Neural crest cell (in vitro differentiated cells): Measurements from ENCODE around the gene VPS37D. TPM values are rescaled to one million over a fixed set of nuclear protein-coding genes. Genes with fewer than 3 reads are reported as not detected.

Source experiments
- DNase-seq: peaks from one replicate; pipeline ENCODE4 v3.0.0; 2021; ENCODE audit warnings: low read depth, mixed read lengths, low spot score
- H3K27ac Mint-ChIP-seq: one replicate; pipeline ENCODE4 v1.8.0; 2021; ENCODE audit warnings: mild to moderate bottlenecking, mixed read lengths; ENCODE audit not compliant: unreplicated experiment
- H3K27me3 Mint-ChIP-seq: 2 replicates; pipeline ENCODE4 v1.8.0; 2021; ENCODE audit warnings: low read depth, mild to moderate bottlenecking, mixed read lengths
- H3K36me3 Mint-ChIP-seq: 2 replicates; pipeline ENCODE4 v1.8.0; 2021; ENCODE audit warnings: low read depth, mild to moderate bottlenecking, mixed read lengths
- H3K4me1 Mint-ChIP-seq: 2 replicates; pipeline ENCODE4 v1.8.0; 2021; ENCODE audit warnings: mixed read lengths
- H3K4me3 Mint-ChIP-seq: one replicate; pipeline ENCODE4 v1.8.0; 2021; ENCODE audit warnings: mild to moderate bottlenecking, mixed read lengths
- H3K9me3 Mint-ChIP-seq: 2 replicates; pipeline ENCODE4 v1.8.0; 2021; ENCODE audit warnings: mixed read lengths
- total RNA-seq: library from RNA; stranded (reverse); gene quantifications from 2 replicates; pipeline ENCODE4 v1.2.1, GENCODE V29; 2021
- TF ChIP-seq, protein P1 (sequence below): fragments of 200-600 bp; sonication (generic); conservative IDR thresholded peaks from 2 replicates; pipeline ENCODE4 v1.5.0; 2021; ENCODE audit warnings: antibody characterized with exemption, mild to moderate bottlenecking

VPS37D gene
- total RNA-seq, 1 donor from 2014 or later = 10.0 TPM

- TF ChIP-seq, protein P1, sequence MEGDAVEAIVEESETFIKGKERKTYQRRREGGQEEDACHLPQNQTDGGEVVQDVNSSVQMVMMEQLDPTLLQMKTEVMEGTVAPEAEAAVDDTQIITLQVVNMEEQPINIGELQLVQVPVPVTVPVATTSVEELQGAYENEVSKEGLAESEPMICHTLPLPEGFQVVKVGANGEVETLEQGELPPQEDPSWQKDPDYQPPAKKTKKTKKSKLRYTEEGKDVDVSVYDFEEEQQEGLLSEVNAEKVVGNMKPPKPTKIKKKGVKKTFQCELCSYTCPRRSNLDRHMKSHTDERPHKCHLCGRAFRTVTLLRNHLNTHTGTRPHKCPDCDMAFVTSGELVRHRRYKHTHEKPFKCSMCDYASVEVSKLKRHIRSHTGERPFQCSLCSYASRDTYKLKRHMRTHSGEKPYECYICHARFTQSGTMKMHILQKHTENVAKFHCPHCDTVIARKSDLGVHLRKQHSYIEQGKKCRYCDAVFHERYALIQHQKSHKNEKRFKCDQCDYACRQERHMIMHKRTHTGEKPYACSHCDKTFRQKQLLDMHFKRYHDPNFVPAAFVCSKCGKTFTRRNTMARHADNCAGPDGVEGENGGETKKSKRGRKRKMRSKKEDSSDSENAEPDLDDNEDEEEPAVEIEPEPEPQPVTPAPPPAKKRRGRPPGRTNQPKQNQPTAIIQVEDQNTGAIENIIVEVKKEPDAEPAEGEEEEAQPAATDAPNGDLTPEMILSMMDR = peak; percentile 67
- Mint-ChIP-seq H3K4me3 (peak overlapping the region; percentile 62), H3K27me3 (no peaks in the 10 kb centered on the region), H3K36me3 (peaks cover 13% of the 10 kb centered on the region), H3K4me1 (peaks cover 3% of the 10 kb centered on the region), H3K27ac (peak overlapping the region; percentile 35), H3K9me3 (no peaks in the 10 kb centered on the region)
- DNase-seq = peak; percentile 61
These were observed 33.8 kb downstream of the VPS37D start for GRCh38 chr7:73701357-73701995.

- Mint-ChIP-seq H3K9me3 (no peaks in the 10 kb centered on the region), H3K4me3 (peak overlapping the region; percentile 41), H3K36me3 (peaks cover 10% of the 10 kb centered on the region), H3K27ac (no peak overlapping the region), H3K4me1 (peaks cover 3% of the 10 kb centered on the region), H3K27me3 (no peaks in the 10 kb centered on the region)
- TF ChIP-seq, protein P1 = no peak
- DNase-seq = no peak
These were observed 34.6 kb downstream of the VPS37D start for GRCh38 chr7:73702226-73702625.

DNA sequence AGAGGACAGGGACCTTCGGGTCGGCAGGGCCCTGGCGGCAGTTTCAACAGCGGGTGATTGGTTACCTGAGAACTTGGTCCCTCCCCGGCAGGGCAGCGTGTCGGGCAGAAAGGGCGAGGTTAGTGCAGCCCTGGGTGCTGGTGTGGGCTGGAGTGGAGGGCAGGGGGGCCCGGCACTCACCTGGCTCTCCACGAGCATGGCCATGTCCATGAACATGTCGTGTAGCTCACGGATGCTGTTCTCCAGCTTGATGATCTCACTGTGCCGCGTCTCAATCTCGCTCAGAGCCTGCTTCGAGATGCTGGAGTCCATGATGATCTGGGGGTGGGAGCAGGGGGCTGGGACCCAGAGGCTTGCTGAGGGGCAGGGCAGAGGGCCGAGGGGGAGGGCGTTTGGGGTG, 35.0 kb downstream of the VPS37D start:
- Mint-ChIP-seq H3K36me3 (peaks cover 8% of the 10 kb centered on the region), H3K9me3 (no peaks in the 10 kb centered on the region), H3K4me3 (peak overlapping the region; percentile 41), H3K27me3 (no peaks in the 10 kb centered on the region), H3K4me1 (peaks cover 3% of the 10 kb centered on the region), H3K27ac (no peak overlapping the region)
- no peak for DNase-seq
- TF ChIP-seq, protein P1 = no peak

- peaks cover 3% of the 10 kb centered on the region for H3K4me1 Mint-ChIP-seq
- peaks cover 8% of the 10 kb centered on the region for H3K36me3 Mint-ChIP-seq
- H3K9me3 Mint-ChIP-seq = no peaks in the 10 kb centered on the region
- DNase-seq = no peak
- no peaks in the 10 kb centered on the region for H3K27me3 Mint-ChIP-seq
- H3K27ac Mint-ChIP-seq = no peak overlapping the region
- TF ChIP-seq, protein P1 = no peak
- no peak overlapping the region for H3K4me3 Mint-ChIP-seq
These were observed 35.6 kb downstream of the VPS37D start for GRCh38 chr7:73703225-73703624.

GRCh38 chr7:73703757-73704639, 36.4 kb downstream of the VPS37D start:
- Mint-ChIP-seq H3K4me3 (no peak overlapping the region), H3K4me1 (peaks cover 3% of the 10 kb centered on the region), H3K27ac (no peak overlapping the region), H3K36me3 (peaks cover 8% of the 10 kb centered on the region), H3K9me3 (no peaks in the 10 kb centered on the region), H3K27me3 (no peaks in the 10 kb centered on the region)
- peak; percentile 65 for DNase-seq
- TF ChIP-seq, protein P1 = no peak
